Vagina (tissue), 2 donors: ENCODE data around the gene ACY1. TPM values are rescaled to one million over a fixed set of nuclear protein-coding genes. Genes with fewer than 3 reads are reported as not detected.

Experiments
- DNase-seq, 2 donors: peaks; one replicate each; pipeline ENCODE4 v3.0.0-alpha.2; 2017; ENCODE audit errors: extremely low spot score in 2 of 2
- H3K27ac ChIP-seq: fragments of 200-600 bp; sonication (generic); one replicate; pipeline ENCODE4 v1.5.1; 2019
- H3K27me3 ChIP-seq: fragments of 200-600 bp; sonication (generic); one replicate; pipeline ENCODE4 v1.5.1; 2019
- H3K36me3 ChIP-seq, 2 donors: fragments of 200-600 bp; sonication (generic); one replicate each; pipeline ENCODE4 v1.5.1; 2017 to 2019
- H3K4me1 ChIP-seq: fragments of 200-600 bp; sonication (generic); one replicate; pipeline ENCODE4 v1.5.1; 2019
- H3K4me3 ChIP-seq, 2 donors: fragments of 200-600 bp; sonication (generic); 1 replicate in 1 of 2; 2 replicates in 1 of 2; pipeline ENCODE4 v1.5.1; 2016 to 2019
- H3K9me3 ChIP-seq: fragments of 200-600 bp; sonication (generic); one replicate; pipeline ENCODE4 v1.5.1; 2019
- POLR2A ChIP-seq, 2 donors: fragments of 450-650 bp; IDR thresholded peaks; one replicate each; pipeline ENCODE4 v1.6.1; 2017; ENCODE audit warnings: antibody characterized with exemption in 2 of 2, mild to moderate bottlenecking in 2 of 2, moderate library complexity in 2 of 2
- POLR2AphosphoS5 ChIP-seq, 2 donors: sonication (generic); formaldehyde crosslinking; IDR thresholded peaks; one replicate each; pipeline ENCODE4 v1.9.0; 2017; ENCODE audit warnings: antibody characterized with exemption in 2 of 2, mild to moderate bottlenecking in 2 of 2, low read depth in 1 of 2; ENCODE audit not compliant: insufficient read depth in 1 of 2
- intact Hi-C: fragments of 100-400 bp; cut with DNase I; formaldehyde crosslinking; loops from one replicate; pipeline ENCODE4 v1.15.1; 2023
- total RNA-seq: library from RNA; depleted of rRNA; stranded (reverse); fragments of >200 nt; gene quantifications from one replicate; pipeline ENCODE4 v1.2.3, GENCODE V29; 2016
- TF ChIP-seq, protein P1 (sequence below), 3 experiments: fragments of 450-650 bp in 2 of 3; fragments of 200-600 bp in 1 of 3; sonication (generic) in 1 of 3; IDR thresholded peaks; one replicate each; pipeline ENCODE4 v1.5.1; 2017 to 2019; ENCODE audit warnings: antibody characterized with exemption in 3 of 3, mild to moderate bottlenecking in 2 of 3, moderate library complexity in 2 of 3

ACY1 gene
- total RNA-seq, 1 donor from 2014 or later = 29.7 TPM

DNA sequence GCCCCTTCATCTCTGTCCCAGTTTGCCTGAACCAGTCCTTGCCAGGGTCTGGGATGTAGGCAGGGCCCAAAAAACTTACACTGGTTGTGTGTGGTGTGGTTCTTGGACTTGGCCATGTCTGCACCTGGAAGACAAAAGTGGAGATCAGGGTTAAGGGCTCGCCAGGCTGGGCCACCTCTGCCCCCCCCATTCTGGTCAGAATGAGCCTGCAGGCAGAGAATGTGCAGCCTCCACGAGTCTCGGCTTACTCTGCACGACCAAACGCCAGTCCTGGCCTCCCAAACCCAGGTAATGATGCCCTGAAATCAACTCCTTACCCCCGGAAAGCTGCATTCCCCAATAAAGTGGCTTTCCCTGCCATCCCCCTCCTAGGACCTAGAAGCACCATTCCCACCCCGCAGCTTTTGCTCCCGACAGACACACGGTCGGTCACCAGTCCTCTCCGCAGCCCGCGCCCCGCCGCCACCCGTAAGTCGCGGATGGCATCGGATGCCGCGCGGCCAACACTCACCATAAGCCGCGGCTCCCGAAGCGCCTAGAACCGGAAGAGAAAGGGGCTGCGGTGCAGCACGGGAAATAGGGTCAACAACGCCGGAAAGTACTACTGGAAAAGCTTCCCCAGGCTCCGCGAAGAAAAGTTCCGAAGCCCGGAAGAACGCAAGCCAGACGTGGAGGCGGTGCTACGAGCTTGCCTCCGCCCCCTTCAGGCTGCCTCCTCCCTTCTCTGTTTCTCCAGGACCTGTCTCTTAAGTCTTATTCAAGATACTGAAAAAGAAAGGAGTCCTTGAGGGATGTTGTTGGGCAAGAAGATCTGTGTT is 12.2 kb downstream of the ACY1 start, which contains the start of gene RPL29:
TSS of gene RPL29 (minus strand) at position 550 of the 818 bp plus-strand sequence. CDS start at position 116, 434 bp downstream.
- TF ChIP-seq POLR2A (IDR thresholded peaks at IDR 0.05) (peak in 1 of 2 donors; percentile 51), POLR2AphosphoS5 (IDR thresholded peaks at IDR 0.05; ENCODE audit: insufficient read depth in 1 of 2, low read depth in 1 of 2) (peak; percentile 96 to 99)
- TF ChIP-seq, protein P1, sequence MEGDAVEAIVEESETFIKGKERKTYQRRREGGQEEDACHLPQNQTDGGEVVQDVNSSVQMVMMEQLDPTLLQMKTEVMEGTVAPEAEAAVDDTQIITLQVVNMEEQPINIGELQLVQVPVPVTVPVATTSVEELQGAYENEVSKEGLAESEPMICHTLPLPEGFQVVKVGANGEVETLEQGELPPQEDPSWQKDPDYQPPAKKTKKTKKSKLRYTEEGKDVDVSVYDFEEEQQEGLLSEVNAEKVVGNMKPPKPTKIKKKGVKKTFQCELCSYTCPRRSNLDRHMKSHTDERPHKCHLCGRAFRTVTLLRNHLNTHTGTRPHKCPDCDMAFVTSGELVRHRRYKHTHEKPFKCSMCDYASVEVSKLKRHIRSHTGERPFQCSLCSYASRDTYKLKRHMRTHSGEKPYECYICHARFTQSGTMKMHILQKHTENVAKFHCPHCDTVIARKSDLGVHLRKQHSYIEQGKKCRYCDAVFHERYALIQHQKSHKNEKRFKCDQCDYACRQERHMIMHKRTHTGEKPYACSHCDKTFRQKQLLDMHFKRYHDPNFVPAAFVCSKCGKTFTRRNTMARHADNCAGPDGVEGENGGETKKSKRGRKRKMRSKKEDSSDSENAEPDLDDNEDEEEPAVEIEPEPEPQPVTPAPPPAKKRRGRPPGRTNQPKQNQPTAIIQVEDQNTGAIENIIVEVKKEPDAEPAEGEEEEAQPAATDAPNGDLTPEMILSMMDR (IDR thresholded peaks at IDR 0.05) = peak; percentile 8 to 55 (median 54)
- peak in 1 of 2 donors; percentile 96 for DNase-seq
- Histone ChIP-seq H3K9me3 (no peaks in the 10 kb centered on the region), H3K4me3 (peak within 1 kb of the TSS; percentile 77 to 85), H3K4me1 (peaks cover 28% of the 10 kb centered on the region), H3K27me3 (no peaks in the 10 kb centered on the region), H3K27ac (peak within 1 kb of the TSS; percentile 89), H3K36me3 (peaks cover 0 to 17% of the 10 kb centered on the region in 2 donors)
- intact Hi-C loops = no loop called here

DNA sequence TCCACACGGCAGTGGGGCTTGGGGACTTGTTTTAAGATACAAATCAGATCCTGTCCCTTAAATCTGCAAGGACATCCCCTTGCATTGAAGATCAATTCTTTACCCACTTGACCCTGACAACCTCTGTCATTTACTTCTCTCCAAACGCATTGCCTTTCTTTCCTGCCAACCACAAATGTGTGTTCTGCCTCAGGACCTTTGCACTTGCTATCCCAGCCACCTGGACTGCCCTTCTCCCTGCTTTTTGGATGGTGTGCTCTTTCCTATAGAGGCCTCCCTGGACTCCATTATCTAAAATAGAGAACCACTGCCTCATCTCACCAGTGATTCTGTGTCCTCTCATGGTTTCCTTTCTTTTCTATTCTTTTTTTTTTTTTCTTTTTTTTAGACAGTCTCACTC is 13.8 kb downstream of the ACY1 start:
- no peaks in the 10 kb centered on the region for H3K27me3 ChIP-seq
- intact Hi-C loops = no loop called here
- H3K4me1 ChIP-seq = peaks cover 34% of the 10 kb centered on the region
- H3K27ac ChIP-seq = no peak overlapping the region
- TF ChIP-seq, protein P1 (IDR thresholded peaks at IDR 0.05) = no peak
- TF ChIP-seq POLR2A (IDR thresholded peaks at IDR 0.05) (no peak), POLR2AphosphoS5 (IDR thresholded peaks at IDR 0.05; ENCODE audit: insufficient read depth in 1 of 2, low read depth in 1 of 2) (no peak)
- H3K9me3 ChIP-seq = no peaks in the 10 kb centered on the region
- H3K36me3 ChIP-seq = peaks cover 0 to 17% of the 10 kb centered on the region in 2 donors
- no peak for DNase-seq
- H3K4me3 ChIP-seq = no peak overlapping the region

DNA sequence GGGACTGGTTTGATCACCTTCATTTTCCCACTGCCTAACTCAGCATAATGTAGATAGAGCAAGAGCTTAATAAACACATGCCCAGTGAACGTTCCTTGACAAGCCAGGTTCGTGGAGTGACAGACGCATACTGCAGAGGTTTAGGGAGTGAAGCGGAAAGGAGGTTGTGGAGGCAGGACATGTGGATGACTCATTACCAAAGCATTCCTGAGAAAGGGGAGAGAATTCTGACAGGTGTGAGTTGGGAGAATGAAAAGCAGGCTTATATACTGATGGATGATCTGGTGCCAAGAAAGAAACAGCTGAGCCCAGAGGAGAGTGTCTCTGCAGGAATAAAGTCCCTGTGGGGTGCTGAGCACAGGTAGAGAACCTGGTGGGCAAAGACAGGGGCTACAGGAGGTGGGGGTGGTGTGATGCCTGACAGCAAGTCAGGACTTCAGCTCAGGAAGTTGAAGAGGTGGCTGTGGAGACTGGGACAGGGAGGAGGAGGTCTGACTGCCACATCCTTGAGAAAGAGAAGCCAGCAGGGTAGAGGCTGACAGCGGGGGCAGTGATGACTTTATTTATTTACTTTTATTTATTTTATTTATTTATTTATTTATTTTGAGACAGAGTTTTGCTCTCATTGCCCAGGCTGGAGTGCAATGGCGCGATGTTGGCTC is 14.7 kb downstream of the ACY1 start:
- Histone ChIP-seq H3K4me3 (no peak overlapping the region), H3K9me3 (no peaks in the 10 kb centered on the region), H3K27me3 (no peaks in the 10 kb centered on the region), H3K4me1 (peaks cover 30% of the 10 kb centered on the region), H3K27ac (no peak overlapping the region), H3K36me3 (peaks cover 0 to 17% of the 10 kb centered on the region in 2 donors)
- intact Hi-C loops = no loop called here
- no peak for DNase-seq
- TF ChIP-seq, protein P1 (IDR thresholded peaks at IDR 0.05) = no peak
- TF ChIP-seq POLR2AphosphoS5 (IDR thresholded peaks at IDR 0.05; ENCODE audit: insufficient read depth in 1 of 2, low read depth in 1 of 2) (no peak), POLR2A (IDR thresholded peaks at IDR 0.05) (no peak)

DNA sequence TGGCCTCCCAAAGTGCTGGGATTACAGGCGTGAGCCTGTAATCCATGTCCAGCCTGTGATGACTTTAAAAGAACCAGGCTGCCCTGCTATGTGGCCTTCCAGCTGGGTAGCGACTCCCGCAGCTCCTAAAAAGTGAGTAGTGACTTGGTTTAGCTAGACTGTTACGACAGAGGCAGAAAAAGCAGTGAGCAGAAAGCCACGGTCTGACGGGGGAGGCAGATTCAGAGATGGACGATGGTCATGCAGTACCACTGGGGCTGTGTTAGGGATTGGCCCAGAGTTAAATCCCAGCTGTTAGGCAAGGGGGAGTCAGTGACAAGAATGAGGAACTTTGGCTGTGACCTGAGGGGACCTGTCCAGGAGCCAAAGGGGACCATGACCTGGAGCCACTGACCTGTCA is 15.4 kb downstream of the ACY1 start:
- Histone ChIP-seq H3K9me3 (no peaks in the 10 kb centered on the region), H3K36me3 (peaks cover 0 to 10% of the 10 kb centered on the region in 2 donors), H3K27ac (no peak overlapping the region), H3K4me3 (no peak overlapping the region), H3K4me1 (peaks cover 24% of the 10 kb centered on the region), H3K27me3 (no peaks in the 10 kb centered on the region)
- intact Hi-C loops = no loop called here
- TF ChIP-seq, protein P1 (IDR thresholded peaks at IDR 0.05) = no peak
- TF ChIP-seq POLR2A (IDR thresholded peaks at IDR 0.05) (no peak), POLR2AphosphoS5 (IDR thresholded peaks at IDR 0.05; ENCODE audit: insufficient read depth in 1 of 2, low read depth in 1 of 2) (no peak)
- no peak for DNase-seq
